Activated CD4-positive, CD25-positive, alpha-beta regulatory T cell treated with anti-CD3 and anti-CD28 coated beads, Interleukin-2, amount 50 U/mL, for 24 hours (primary cell): ENCODE results near the gene PPME1.

Source experiments
- ATAC-seq, 2 donors: fragments of 150-1000 bp; cut with Tn5 transposase; one replicate each; pipeline ENCODE4 v1.10.0; 2021; ENCODE audit warnings: mild to moderate bottlenecking in 1 of 2, moderate library complexity in 1 of 2

Gene PPME1

DNA sequence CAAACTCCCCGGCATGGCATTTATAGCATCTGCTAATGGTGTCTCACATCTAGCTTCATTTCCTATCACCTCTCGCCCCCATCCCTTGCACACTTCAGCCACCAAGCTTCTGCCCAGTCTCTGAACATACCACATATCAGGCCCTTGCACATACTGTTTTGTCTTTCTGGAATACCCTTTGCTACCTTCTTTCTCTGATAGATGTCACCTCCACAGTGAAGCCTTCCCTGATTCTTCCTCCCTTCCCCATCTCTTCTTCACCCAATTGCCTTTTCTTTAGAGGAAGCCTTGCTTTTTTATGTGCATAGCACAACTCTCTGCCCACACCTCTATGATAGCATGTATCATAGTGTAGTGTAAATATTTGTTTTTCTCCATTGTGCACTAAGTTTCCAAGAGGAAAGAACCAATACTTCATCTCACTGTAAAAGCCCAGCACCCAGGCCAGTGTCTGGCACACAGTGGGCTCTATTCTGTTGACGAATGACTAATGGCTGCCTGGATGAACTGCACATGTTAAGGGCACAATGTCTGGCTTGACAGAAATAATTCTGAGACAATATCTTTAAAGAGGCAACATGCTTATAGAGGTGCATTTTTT lies 112.6 kb downstream of the PPME1 start:
- no peak for ATAC-seq

DNA sequence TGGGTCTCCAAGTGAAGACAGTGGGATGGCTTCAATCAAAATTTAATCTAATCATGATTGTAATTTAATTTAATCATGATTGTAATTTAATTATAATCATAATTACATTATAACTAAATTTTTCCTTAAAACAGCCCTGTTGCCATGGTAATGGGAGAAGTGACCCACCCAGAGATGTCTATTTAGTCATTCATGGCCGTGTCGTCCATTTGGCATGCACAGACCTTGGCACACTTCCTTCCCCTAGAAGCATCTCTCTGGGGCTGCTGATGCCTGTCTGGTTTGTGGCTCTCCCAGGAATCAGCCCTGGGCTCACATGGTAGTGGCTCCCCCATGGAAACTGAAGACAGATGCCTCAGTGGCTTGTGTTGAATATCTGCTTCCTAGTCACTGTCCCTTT lies 113.4 kb downstream of the PPME1 start:
- ATAC-seq, result no peak

DNA sequence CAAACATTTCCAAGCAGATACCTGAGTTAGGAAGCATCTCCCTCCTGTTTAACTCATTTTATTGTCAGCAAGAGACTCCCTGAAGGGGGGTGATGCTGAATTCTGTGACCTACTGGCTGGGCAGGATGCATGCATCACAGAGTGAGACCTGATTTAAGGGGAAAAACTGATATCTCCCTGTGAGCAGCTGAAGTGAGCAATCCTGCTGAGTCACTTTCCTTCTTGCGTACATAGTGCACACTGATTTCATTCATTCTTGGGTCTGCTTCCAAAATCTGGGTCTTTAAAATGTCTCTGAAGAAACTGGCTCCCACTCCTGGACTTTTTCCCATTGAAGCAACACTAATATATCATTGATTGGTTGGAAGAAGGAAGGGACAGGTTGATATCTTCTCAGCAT lies 117.1 kb downstream of the PPME1 start:
- peak; percentile 61 to 69 for ATAC-seq

DNA sequence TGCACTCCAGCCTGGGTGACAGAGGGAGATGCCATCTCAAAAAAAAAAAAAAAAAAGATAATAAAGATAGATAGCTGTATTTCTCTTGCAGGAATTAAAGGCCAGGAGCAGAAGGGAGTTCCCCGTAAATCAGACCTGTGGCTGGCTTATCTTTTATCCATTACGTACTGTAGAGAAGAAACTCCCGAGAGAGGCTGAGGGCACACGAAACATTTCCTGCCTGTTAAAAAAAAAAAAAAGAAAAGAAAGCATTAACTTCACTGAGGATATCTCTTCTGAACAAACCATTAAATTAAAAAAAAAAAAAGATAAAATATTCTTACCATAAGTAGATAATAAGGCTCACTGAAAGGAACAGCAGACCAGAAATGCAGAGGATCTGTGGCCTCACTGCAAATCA lies 117.8 kb downstream of the PPME1 start:
- no peak for ATAC-seq

DNA sequence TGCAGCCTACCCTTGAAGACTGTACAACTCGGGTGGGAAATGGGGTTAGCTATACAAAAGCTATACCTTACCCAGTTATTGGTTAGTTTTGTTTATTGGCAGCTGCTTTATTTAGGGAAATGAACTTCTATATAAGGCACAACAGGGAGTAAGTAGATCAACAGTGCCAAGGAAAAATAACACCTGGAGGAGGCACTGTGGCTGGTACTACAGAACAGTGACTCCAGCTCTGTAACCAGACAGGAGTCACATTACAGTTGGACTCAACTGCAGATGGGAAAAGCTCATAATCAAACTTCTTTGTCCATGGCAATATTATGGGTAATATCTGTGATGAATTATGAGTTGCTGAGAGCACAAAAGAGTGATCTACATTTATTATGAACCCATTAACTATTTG lies 126.4 kb downstream of the PPME1 start:
- no peak for ATAC-seq

DNA sequence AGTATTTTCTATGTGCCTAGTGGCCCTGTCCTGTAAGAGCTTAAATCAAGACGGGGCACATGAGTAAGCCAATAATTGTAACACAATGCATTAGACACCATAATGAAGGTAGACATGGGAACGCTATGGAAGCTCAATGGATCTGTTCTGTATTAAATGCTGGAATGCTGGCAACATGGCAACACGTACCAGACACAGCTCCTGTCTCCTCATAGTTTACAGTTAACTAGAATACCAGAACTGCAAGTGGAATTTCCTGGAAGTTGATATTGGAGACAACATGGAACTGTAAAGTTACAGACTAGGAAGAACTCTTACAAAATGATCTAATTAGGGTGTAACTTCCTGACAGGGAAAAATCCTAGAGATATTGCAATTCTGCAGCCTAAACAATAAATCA lies 127.9 kb downstream of the PPME1 start:
- ATAC-seq, result no peak
